NCI-H1105 (cell line): ENCODE data around the gene PYDC1.
"Not testable (repeated sequence)": the region's sequence is repeated elsewhere in the genome, so short reads cannot be mapped to it uniquely, and the experiment has no call there.

ENCODE experiments used
- DNase-seq: peaks from one replicate; lab custom pipeline; 2025; lab: John Stamatoyannopoulos, UW

Gene PYDC1

DNA sequence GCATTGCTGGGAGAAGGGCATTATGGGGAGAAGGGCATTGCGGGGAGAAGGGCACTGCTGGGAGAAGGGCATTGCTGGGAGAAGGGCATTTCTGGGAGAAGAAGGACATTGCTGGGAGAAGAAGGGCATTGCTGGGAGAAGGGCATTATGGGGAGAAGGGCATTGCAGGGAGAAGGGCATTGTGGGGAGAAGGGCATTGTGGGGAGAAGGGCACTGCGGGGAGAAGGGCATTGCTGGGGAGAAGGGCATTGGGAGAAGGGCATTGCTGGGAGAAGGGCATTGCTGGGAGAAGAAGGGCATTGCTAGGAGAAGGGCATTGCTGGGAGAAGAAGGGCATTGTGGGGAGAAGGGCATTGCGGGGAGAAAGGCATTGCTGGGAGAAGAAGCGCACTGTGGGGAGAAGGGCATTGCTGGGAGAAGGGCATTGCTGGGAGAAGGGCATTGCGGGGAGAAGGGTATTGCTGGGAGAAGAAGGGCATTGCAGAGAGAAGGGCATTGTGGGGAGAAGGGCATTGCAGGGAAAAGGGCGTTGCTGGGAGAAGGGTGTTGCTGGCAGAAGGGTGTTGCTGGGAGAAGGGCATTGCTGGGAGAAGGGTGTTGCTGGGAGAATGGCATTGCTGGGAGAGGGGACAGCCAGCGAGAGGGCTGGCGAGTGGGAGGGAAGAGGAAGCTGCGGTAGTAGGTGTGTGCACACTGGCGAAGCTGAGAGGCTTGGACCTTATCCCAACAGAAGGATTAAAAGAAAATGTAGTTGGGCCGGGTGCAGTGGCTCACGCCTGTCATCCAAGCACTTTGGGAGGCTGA lies 4.6 kb upstream of the PYDC1 start:
- no peak for DNase-seq

- DNase-seq, result no peak
These were observed 2.3 kb upstream of the PYDC1 start for GRCh38 chr16:31219154-31219741.

DNA sequence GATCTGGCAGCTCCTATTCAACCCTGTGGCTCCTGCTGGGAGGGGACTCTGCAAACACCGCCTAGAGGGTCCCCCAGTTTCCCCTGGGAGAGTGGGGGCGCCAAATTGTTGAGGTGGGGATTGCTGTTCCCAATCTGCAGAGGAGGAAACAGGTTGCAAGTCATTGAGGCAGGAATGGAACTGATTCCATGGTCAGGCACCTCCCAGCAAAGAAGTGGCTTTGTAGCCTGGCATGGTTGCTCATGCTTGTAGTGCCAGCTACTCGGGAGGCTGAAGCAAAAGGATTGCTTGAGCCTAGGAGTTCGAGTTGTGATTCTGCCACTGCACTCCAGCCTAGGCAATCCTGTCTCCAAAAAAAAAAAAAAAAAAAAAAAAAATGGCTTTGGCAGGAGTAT lies 198 bp upstream of the PYDC1 start:
- DNase-seq, result no peak

- peak; percentile 22 for DNase-seq
These were observed 1.4 kb downstream of the PYDC1 start for GRCh38 chr16:31215287-31216162.

DNA sequence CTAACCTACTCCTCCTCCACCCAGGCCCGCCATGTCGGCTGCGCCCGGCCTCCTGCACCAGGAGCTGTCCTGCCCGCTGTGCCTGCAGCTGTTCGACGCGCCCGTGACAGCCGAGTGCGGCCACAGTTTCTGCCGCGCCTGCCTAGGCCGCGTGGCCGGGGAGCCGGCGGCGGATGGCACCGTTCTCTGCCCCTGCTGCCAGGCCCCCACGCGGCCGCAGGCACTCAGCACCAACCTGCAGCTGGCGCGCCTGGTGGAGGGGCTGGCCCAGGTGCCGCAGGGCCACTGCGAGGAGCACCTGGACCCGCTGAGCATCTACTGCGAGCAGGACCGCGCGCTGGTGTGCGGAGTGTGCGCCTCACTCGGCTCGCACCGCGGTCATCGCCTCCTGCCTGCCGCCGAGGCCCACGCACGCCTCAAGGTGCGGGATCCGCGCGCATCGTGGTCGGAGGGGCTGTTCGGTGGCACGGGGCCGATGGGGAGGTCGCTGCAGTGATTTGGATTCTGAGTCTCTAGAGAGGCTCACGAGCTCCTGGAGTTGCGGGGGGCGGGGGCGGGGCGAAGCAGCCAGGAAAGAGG lies 2.1 kb downstream of the PYDC1 start:
- peak; percentile 20 for DNase-seq

DNA sequence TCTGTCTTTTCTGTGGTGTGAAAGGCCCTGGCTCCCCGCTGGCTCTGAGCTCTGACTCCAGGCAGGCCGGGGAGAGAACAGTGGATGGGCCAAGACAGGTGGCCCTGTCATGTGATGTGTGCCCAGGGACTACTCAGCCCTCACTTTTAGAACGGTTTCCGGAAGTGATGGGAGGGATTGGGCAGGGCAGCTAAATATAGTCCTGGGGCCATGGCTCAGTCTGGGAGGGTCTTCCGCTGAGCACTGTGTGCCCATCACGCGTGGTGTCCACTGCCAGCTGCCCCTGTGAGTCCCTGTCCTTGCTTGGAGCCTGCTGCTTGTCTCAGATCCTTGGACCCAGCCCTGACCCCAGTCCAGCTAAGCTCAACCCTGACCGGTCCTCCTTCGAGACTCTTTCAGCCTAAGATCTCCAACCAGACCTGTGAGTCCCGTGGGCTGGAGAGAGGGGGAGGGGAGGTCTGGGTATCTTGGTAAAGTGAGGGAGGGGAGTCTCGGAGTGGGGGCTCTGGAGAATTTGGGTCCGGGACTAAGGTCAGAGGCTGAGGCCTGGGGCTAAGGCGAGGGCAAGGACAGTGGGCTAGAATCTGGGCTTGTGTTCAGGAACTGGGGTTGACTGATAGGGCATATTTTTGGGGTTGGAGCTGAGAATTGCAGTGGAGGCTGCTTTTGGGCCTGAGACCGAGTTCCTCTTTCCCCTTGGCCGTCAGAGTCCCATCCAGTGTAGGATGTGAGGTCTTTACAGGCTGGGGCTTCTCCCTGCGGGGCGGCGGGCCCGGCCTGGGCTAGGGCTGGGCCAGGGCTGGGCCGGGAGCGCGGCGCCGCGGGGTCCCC lies 2.8 kb downstream of the PYDC1 start, which contains the start of gene TRIM72:
TSS of gene TRIM72 (plus strand) at position 243 of the 831 bp plus-strand sequence. CDS start 620 bp downstream, outside the sequence.
- no peak for DNase-seq

GRCh38 chr16:31213342-31213741 lies 3.6 kb downstream of the PYDC1 start:
- no peak for DNase-seq

DNA sequence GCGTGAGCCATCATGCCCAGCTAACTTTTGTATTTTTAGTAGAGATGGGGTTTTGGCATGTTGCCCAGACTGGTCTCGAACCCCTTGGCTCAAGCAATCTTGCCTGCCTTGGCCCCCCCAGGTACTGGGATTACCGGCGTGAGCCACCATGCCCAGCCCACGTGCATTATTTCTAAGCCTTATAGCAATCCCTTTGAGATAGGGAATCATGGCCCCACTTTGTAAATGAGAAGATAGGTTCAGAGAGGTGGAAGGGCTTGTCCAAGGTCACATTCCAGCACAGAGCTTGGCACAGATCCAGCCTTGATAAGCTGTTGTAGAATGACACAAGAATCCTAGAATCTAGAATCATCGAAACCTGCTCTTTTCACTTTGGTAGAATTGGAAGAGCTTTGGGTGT lies 10.2 kb downstream of the PYDC1 start:
- DNase-seq, result no peak

DNA sequence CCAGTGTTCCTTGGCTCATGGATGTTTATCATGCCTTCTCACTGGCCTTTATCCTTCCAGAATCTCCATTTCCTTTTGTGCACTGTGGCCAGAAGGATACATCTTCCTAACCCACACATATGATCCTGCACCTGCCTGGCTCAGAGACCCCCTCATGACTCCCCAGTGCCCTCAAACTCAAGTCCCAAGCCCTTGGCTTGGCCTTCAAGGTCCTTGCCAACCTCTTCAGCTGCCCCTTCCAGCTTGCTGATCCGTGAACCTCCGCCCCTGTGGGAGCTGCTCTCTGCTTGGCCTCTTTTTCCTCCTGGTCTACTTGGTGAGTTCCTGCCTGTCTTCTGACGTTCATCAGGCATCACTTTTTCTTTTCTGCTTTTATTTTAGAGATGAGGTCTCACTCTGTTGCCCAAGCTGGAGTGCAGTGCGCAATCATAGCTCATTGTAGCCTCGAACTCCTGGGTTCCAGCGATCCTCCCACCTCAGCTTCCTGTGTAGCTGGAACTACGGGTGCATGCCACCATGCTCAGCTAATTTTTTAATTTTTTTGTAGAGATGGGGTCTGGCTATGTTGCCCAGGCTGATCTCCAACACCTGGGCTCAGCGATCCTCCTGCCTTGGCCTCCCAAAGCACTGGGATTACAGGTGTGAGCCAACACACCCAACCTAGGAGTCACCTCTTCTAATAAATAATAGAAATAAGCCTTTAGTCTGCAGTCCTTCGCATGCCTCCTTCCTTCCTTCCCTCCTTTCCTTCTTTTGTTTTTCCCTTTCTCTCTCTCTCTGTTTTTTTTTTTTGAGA lies 11.9 kb downstream of the PYDC1 start:
- no peak for DNase-seq

GRCh38 chr16:31202414-31203375 lies 14.2 kb downstream of the PYDC1 start, which contains the start of gene PYCARD:
PYCARD (minus strand) TSS chr16:31202760; CDS start chr16:31202690, 70 bp downstream.
- DNase-seq, result no peak

- DNase-seq, result peak; percentile 23
These were observed 15.1 kb downstream of the PYDC1 start for GRCh38 chr16:31201582-31202413.

DNA sequence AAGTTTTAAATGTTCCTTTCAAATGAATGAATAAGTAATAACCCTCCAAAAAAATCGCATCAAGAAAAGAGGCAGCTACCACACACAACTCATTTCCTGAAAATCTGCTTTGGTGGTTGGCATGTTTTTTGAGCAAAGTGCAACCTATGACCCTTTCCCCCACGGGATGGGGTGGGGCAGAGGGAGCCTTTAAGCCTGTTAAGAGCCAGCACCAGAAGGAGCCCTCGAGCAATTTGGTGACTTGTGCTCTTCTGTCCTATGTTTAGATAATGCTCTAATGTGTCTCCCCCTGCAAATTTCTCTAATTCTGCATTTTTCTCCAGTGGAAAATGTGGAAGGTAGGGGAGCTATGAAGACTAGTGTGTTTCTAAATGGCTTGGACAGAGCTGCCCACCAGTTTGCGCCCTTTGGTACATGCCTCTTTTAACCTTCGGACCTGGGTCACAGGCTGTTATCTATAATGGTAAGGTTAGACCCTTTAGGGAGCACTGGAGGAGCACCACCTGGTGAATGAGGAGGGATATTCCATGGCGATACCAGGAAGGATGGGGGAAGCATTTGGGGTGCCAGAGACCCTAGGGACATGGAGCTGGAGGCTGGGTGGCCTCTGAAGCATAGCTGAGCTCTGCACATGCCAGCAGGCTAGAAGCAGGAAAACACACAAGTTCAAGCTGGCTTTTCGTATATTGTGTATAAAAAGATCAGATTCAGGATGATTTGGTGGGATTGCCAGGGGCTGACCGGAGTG lies 15.9 kb downstream of the PYDC1 start:
- DNase-seq, result no peak

- not testable (repeated sequence) for DNase-seq
These were observed 16.8 kb downstream of the PYDC1 start for GRCh38 chr16:31200111-31200510.

GRCh38 chr16:31199430-31200041 lies 17.4 kb downstream of the PYDC1 start:
- no peak for DNase-seq

- DNase-seq, result no peak
These were observed 18.6 kb downstream of the PYDC1 start for GRCh38 chr16:31198207-31198882.

DNA sequence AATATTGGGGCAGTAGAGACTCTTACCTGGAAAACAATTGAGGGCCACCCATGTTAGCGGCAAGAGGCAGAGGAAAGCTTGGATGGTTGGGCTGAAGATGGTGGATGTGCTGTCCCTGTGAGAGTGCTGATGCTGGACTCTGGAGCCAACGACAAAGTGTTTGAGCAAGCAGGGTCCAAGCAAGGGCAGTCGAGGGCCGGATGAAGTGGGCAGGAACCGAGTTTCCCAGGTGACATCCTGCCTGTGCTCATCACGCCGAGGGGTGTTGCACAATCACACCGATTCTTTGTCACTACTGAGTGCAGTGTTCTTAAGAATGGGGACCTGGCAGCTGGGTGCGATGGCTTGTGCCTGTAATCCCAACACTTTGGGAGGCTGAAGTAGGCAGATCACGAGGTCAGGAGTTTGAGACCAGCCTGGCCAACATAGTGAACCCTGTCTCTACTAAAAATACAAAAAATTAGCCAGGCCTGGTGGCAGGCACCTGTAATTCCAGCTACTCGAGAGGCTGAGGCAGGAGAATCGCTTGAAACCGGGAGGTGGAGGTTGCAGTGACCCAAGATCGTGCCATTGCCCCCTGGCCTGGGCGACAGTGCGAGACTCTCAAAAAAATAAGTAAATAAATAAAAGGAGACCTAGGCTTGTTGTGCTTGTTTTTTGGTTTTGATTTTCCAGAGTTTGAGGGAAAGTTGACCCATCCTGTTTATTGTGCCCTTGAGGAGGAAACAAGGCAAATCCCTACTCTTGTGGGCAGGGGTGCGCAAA lies 20.4 kb downstream of the PYDC1 start:
- no peak for DNase-seq
